GM12865 (cell line): ENCODE results near the gene AGXT.

Source experiments
- DNase-seq: peaks from one replicate; pipeline ENCODE4 v3.0.0; 2010; ENCODE audit warnings: low read depth
- H3K4me3 ChIP-seq: 2 replicates; pipeline ENCODE4 v1.5.1; 2011; ENCODE audit warnings: mild to moderate bottlenecking, low read depth, low read length, control low read depth
- CTCF ChIP-seq: IDR thresholded peaks from 2 replicates; pipeline ENCODE4 v1.5.1; 2011; ENCODE audit warnings: low read length, control low read depth, low read depth, inconsistent platforms; ENCODE audit not compliant: insufficient read depth; ENCODE audit errors: missing control alignments

Gene AGXT

GRCh38 chr2:240852671-240853314 is 15.8 kb upstream of the AGXT start:
- DNase-seq, result no peak
- no peak for TF ChIP-seq CTCF

GRCh38 chr2:240855670-240856069 is 13.0 kb upstream of the AGXT start:
- H3K4me3 ChIP-seq, result no peak overlapping the region
- DNase-seq, result no peak
- TF ChIP-seq CTCF, result no peak

More at GRCh38 chr2:240852671-240853314, 15.8 kb upstream of the AGXT start:
- no peak overlapping the region for H3K4me3 ChIP-seq

- no peak overlapping the region for H3K4me3 ChIP-seq
- peak; percentile 27 for TF ChIP-seq CTCF
- DNase-seq, result peak; percentile 41
Measured at GRCh38 chr2:240856151-240856980, 12.3 kb upstream of the AGXT start.

GRCh38 chr2:240857039-240858008 is 11.3 kb upstream of the AGXT start:
- no peak for TF ChIP-seq CTCF
- no peak for DNase-seq
- no peak overlapping the region for H3K4me3 ChIP-seq

GRCh38 chr2:240858321-240858720 is 10.3 kb upstream of the AGXT start:
- DNase-seq, result no peak
- no peak overlapping the region for H3K4me3 ChIP-seq
- TF ChIP-seq CTCF, result no peak

DNA sequence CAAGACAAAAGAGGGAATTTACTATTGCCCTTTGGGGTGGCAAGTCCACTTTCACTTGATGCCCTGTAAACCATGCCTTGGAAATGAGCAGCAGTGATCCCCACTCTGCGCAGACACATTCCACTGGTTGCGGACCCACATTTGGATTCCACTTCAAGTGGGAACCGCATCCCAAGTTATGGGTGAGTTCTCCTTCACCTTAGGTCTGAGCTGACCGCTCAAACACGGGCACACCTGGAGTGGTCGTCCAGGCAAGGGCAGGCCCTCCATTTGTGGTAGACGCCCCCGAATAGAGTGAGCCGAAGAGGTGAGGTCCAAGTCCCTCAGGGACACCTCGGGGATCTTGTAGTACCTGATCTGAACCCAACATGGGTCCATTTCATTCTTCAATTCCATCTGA is 9.8 kb upstream of the AGXT start:
- no peak overlapping the region for H3K4me3 ChIP-seq
- DNase-seq, result no peak
- no peak for TF ChIP-seq CTCF
